ENCODE results near the gene ARL8B.
A peak's percentile ranks its signal among the peaks of the same experiment; 100 is the strongest.
"Not testable (repeated sequence)": the region's sequence is repeated elsewhere in the genome, so short reads cannot be mapped to it uniquely, and the experiment has no call there.

The ARL8B gene

DNA sequence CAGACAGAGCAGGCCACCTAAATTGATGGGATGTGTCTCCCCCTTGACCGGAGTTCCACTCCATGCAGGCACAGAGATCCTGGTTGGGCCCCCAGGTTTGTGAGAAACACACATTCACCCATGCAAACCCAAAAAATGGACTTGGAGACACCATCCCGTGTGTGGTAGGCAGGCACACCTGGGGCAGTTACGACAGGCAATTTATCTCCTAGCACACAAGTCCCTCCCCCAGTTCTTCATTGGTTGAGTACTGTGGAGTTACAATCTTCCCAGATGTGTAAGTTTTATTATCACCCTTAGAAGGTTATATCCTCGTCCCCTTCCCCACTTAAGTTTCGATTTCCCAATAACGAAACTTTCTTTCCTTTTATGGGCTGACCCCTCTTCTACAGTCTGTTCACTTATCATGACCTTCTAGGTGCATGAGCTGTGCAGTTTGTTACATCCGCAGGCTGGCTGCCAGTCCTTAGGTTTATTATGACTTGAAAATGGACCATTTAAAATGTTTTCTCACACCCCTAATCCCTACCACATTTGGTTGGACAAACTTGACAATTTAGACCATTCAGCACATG lies 27.3 kb downstream of the ARL8B start:
- no peak for DNase-seq

DNA sequence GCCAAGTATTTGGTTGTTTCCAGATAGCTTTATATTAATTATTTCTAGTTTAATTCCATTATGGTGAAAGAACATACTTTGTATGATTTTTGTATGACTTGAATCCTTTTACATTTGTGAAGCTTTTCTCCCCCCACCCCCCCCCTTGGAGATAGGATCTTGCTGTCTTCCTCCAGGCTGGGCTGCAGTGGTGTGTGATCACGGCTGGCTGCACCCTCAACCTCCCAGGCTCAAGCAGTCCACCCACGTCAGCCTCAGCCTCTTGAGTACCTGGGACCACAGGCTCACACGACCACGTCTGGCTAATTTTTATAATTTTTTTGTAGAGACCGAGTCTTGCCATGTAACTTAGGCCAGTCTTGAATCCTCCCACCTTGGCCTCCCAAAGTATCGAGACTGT lies 29.5 kb downstream of the ARL8B start:
- no peak for DNase-seq

DNA sequence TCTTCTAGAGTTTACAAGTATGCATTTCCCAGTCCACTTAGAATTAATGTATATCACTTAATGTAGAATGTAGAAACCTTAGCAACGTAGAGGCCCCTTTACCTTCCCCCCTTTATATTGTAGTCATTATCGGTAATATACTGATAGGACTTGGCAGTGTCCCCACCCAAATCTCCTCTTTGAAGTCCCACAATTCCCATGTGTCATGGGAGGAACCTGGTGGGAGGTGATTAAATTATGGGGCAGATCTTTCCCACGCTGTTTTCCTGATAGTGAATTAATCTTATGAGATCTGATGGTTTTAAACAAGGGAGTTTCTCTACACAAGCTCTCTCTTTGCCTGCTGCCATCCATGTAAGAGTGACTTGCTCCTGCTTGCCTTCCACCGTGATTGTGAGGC lies 31.0 kb downstream of the ARL8B start:
- DNase-seq: no peak

DNA sequence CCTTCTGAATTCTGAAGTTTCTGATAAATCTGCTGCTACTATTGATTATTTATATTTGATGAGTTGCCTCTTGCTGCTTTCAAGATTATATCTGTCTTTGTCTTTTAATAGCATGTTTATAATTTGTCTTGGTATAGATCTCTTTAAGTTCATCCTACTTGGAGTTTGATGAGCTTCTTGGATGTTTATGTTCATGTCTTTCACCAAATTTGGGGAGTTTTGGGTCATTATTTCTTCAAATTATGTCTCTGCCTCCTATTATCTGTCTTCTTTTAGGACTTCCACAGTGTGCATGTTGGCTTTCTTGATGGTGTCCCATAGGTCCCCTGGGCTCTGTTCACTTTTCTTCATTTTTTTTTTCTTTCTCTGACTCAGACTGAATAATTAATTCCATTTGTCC lies 33.1 kb downstream of the ARL8B start:
- no peak for DNase-seq

DNA sequence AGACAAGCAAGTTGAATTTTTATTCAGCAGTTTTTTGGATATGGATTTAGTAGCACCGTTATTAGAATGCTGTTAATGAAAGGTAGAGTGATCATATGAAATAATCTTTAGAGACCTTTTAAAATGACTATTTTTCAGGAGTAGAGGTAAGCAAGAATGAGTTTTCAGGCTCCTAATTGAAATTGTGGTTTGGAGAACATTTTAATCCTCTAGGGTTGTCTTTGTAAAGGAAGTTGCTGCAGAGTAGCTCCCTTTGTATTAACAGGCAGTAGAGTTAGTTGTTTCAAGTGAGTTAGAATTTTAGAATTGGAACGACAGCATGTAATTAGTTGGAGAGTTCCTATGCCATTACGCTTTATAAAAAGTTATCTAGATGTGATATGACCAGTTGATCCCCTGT lies 38.2 kb downstream of the ARL8B start:
- no peak for DNase-seq

DNA sequence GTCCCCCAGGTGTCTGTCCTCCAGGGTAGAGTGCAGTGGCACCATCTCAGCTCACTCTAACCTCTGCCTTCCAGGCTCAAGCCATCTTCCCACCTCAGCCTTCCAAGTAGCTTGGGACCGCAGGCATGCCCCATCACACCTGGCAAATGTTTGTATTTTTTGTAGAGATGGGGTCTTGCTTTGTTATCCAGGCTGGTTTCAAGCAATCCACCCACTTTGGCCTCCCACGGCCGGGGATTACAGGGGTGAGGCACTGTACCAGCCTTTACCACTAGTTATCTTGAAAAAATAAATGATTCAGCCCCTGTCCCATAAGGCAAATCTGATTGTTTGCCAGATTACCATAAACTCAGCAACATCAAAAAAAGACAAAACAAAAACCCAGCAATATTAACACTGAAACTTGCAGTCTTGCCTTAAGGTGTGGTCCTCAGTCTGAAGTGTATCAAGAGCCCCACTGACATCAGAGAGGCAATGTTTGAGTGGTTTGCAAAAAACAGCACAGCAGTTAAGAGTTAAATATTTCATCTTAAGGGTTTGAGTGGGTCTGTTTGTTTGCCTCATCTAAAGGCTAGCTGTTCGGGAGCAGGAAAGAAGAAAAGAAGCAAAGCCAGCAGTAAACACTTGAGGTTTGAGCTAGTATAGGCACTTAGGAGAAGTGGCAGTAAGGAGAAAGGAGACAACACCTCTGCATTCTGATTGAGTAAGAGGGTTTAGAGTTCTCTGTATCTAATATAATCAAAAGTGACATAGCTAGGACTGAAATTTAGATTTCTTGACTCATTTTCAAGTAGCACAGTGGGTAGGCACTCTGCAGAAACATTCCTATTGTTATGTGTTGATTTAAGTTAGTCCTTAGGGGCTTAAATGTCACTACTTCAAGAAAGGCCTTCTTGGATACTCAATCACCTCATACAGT lies 39.1 kb downstream of the ARL8B start:
- no peak for DNase-seq

DNA sequence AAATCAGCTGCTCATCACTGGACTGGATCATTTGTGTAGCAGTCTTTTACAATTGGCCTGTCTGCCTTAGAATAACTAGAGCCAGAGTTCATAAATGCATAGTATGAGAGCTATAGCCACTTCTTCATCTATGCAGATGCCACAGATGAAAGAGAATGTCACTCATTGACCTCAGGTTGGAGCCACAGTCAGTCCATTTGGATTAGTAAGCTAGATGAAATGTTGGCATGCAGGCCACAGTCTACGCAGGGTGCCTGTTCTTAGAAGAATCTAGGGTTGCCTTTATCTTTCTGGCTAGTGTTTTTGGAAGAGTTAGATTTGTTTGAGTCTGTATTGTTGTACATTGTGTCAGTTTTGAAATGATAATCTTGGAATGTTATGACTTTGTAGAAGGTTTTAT lies 40.0 kb downstream of the ARL8B start:
- no peak for DNase-seq

DNA sequence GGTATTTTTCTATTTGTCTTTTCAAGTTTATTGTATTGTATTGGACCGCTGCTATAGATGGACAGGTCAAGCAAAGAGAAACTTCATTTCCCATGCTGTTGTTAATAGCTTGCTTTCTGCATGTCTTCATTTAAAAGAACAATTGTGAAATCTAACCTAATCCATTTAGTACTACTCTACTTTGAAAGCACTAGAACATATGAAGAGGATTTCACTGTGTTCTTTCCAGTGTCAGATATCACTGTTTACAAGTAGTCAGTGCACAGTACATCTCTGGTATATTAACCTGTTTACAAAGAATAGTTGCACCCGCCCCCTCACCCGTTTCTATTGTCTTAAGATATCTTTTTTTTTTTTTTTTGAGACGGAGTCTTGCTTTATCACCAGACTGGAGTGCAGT lies 43.6 kb downstream of the ARL8B start:
- DNase-seq: no peak

DNA sequence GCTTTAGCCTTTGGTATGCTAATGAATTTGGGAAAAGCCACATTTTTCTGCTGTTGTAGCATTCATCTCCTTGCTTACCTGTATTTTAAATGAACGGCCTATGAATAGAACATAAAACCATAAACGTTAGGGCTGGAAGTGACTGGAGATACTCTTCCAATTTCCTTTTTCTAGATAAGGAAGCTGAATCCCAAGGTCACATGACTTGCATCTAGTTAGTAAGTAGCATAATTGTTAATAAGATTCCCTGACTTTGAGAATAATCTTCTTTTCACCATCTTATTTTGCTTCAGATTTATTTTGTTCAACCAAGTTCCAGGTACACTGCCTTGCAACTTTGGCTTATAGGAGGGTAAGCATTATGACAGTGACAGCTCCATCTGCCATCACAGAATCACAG lies 44.8 kb downstream of the ARL8B start:
- no peak for DNase-seq

DNA sequence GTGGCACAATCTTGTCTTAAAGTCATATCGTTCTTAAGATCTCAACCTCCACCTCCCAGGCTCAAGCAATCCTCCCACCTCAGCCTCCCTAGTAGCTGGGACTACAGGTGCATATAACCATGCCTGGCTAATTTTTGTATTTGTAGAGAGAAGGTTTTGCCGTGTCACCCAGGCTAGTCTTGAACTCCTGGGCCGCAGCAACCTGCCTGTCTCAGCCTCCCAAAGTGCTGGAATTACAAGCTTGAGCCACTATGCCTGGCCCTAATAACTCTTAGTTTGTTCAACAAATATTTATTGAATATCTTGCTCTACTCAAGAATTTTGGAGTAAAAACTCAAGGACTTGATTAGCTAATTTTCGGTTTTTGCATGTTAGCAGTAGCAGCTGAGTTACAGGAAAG lies 46.0 kb downstream of the ARL8B start:
- no peak for DNase-seq

DNA sequence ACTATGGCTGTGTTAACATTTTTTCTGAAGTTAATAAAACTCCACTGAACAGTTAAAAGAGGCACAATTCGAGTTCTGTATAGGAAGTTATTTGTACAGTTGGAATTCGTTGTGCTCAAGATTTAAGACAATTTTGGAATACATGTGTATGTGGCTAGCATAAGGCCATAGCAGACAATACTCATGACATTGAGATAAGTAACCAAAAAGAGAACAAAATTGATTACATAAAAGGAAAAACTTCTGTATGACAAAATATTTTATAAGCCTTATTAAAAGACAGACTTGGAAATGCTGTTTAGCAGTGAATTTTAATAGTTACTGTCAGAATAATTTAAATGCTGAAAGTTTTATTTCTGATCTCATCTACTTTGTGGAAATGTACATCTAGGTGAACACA lies 47.7 kb downstream of the ARL8B start:
- no peak for DNase-seq

DNA sequence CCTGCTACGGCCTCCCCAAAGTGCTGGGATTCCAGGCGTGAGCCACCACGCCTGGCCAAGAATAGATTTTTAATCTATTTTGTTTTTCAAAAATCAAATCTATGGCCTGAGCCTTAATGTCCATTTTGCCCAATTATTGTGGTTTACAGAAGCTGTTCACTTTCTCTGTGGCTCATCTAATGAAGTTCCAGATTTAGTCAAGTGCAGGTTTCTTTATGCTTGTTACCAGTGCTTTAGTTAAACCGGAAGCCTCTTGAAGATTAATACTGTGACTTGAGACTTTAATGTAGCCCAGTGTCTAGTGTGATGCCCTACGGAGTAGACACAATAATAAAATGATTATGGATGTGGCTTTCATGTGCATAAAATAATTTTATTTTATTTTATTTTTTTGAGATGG lies 48.9 kb downstream of the ARL8B start:
- DNase-seq: no peak

DNA sequence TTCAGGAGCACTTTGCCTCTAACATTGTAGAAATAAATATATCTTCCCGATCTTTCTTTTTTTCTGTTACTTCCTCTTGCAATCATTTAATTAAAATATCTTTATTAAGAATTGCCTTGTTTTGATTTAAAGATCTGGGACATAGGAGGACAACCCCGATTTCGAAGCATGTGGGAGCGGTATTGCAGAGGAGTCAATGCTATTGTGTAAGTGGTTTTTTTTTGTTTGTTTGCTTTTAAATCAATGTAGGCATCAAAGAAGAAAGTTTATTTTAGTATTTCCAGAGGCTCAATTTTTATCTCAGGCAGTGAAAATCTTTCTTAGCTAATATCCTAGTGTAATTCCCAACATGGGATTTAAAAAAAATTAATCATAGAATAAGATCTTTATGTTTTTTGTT lies 49.9 kb downstream of the ARL8B start:
- DNase-seq: no peak

DNA sequence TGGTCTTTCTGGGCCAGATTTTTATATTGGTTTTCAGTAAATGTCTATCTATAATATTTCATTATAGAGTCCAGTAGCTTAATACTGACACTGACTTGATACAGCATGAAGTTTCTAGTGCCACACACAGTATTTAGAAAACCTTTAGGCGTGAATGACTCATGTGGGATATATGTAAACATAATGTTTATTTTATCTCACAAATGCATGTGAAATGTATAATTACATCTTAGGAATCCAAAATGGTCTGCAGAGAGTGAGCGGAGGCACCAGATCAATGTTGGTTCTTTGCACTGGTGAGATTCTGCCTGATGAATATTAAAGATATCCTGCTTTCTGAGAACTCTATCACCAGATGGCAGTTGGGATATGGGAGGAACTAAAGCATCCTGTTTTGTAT lies 56.9 kb downstream of the ARL8B start:
- not testable (repeated sequence) for DNase-seq

DNA sequence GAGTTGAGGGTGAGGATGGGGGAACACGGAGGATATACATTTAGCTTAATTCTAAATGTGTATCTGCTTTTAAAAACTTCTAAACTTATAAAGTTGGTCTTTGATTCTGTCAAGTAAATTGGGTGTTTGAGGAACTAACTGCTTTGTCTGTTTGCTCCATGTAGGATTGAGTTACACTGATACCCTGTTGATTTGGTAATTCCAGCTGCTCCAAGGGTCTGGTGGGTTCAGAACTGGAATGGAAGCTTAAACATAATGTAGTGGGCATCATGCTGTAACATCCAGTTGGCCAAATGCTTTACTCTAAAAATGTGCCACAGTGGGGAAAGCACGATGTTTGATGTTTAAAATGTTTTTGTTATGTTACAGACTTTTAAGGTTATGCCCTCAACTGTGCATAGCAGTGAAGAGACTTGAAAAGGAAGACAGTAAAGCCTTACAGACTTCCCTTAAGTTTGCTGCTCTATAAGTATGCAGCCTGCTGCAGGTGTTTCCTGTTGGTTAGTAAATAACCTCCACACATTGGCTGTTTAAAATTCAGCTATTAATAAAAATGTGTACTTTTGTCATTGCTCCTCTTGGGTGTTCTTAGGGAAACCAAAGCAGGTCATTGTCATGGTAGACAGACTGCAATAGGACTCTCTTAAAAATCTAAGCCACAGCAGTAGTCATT lies 59.5 kb downstream of the ARL8B start:
- no peak for DNase-seq

DNA sequence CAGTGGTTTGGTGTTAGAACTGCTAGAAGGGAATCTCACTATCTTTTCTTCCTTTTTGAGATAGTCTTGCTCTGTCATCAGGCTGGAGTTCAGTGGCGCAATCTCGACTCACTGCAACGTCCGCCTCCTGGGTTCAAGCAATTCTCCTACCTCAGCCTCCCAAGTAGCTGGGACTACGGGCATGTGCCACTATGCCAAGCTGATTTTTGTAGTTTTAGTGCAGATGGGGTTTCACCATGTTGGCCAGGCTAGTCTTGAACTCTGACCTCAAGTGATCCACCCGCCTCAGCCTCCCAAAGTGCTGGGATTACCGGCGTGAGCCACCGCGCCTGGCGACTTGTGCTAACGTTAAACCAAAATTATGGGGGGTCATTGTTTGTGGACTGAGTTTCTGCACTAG lies 61.6 kb downstream of the ARL8B start:
- not testable (repeated sequence) for DNase-seq

DNA sequence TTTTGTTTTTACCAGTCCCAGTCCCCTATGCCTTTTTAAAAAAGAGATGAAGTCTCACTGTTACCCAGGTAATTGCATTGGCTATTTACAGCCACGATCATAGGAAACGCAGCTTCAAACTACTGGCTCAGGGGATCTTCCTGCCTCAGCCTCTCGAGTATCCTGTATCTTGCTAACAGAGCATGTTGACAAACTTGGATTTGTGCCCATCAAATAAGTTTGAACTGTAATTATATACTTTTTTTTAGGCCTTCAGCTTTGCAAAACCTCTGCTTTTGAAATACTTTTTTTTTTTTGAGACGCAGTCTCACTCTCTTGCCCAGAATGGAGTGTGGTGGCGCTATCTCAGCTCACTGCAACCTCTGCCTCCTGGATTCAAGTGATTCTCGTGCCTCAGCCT lies 62.4 kb downstream of the ARL8B start:
- DNase-seq: no peak

DNA sequence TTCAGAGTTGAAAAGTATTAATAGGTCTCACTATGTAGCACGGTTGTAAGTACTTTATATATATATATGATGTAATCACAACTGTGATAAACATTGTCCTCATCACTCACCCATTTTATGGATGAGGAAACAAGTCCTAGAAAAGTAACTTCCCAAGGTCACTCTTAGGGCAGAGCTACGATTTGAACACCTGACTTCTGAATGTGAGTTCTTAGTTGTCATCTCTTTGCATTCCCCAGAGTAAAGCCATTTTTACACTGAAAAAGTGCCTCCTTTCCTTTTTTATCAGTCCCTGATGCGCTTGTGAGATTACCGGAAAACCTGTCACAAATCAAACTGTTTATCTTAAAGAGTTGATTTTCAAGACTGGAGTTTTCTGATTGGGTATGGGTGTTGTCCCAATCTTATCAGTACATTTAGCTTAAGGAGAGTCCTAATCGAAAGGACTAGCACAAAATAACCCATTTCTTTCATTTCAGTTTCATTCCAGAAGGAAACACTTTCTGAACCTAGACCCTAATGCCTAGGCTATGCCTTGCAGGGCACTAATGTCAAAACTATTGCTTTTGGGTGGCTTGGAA lies 63.1 kb downstream of the ARL8B start:
- DNase-seq: no peak

DNA sequence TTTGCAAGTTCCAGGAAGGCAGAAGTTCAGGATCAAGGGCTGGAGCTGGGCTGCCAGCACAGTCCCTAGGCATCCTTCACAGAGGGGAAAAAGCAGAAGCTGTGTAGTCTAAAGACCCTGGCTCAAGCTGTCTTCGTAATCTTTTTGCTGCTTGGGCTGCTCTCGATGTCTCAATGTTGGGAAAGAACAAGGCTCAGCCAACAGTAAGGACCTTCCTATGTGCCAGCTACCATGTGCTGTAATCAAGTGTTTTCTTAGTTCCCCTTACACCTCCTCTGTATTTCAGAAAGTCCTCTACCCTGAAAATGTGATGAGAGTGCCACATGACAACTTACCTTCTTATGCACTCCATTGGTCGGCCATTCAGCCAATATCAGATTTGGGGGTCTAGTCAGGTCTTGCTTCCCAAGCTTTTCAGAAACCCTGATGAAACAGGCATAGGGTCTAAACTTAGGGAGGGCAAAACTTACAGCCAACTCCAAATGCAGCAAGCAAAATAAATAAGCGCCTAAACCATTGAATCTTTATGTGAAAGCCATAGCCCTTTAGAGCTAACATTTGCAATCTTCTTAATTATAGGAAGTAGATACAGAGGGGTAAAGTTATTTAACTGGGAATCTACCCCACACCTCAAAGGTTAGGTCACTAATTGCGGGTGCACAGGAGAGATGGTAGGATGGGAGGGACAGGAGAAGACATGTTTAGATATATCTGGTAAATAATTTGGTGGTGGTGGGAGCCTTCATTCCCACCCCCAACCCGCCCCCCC lies 64.2 kb downstream of the ARL8B start:
- DNase-seq: no peak

DNA sequence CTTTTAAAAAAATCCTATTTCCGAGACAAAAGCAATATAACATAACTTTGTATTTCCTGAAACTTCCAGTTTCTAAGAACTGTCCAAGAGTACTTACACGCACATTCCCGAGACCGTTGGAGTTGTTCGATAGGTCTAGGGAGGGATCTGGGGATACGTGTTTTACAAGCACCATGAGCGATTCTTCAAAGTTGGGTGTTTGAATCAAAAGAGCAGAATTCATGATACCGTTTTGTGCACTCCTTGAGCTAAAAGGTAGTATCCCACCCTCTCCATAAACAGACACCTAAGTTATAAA lies 64.7 kb downstream of the ARL8B start:
- DNase-seq: no peak

DNA sequence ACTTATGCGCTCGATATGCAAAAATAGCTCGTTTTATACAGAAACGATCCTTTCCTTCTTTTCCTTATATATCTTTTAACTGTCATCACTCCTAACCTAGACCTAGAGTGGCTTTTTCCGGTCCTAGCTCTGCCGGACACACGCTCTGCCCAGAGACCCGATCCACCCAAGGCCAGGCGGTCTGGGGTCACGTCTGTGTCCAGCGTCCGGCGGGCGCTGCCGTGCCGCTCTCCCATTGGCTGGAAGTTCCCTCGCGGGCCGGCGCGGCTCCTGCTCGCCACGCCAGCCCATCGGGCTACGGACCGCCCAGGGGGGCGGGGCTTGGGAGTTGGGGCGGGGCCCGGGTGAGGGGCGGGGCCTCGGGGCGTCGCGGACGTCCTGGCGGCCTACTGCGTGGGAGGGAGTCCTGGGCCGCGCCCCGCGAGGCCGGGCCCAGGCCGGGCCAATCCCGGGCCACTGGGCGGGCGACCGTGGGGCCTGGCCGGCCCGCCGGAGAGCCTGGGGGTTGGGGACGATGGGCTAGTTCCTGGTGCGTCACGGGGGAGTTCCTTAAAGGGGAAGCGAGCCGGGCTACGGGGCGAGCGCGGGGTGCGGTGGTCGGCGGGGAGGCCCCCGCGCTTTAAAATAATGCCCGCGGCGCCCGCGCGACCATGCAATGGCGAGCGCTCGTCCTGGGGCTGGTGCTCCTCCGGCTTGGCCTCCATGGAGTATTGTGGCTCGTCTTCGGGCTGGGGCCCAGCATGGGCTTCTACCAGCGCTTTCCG lies 65.2 kb downstream of the ARL8B start, which contains the start of gene EDEM1:
Gene EDEM1, plus strand, starts transcription at position 552 of the 764 bp plus-strand sequence. Its CDS starts 99 bp downstream, at position 651.
- peak; percentile 42 for DNase-seq

DNA sequence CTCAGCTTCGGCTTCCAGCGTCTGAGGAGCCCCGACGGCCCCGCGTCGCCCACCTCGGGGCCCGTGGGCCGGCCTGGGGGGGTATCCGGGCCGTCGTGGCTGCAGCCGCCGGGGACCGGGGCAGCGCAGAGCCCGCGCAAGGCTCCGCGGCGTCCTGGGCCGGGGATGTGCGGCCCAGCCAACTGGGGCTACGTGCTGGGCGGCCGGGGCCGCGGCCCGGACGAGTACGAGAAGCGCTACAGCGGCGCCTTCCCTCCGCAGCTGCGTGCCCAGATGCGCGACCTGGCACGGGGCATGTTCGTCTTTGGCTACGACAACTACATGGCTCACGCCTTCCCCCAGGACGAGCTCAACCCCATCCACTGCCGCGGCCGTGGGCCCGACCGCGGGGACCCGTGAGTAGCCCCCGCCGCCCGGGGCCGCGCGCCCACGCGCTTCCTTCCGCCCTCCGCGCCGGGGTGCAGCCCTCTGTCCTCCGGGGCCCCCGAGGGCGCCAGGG lies 65.9 kb downstream of the ARL8B start:
- no peak for DNase-seq

Measured in NCI-H1092 (cell line).